ENCODE measurements around the gene B4GAT1.
"Not testable (repeated sequence)": the region's sequence is repeated elsewhere in the genome, so short reads cannot be mapped to it uniquely, and the experiment has no call there.

B4GAT1 gene

GRCh38 chr11:66347425-66348276, at the start of gene B4GAT1:
TSS of gene B4GAT1 (minus strand) at chr11:66347629. CDS start at chr11:66347545, 84 bp downstream.
- peak; percentile 64 to 72 for DNase-seq (ENCODE audit: low read depth in 2 of 2)

- DNase-seq (ENCODE audit: low read depth in 2 of 2), result no peak
Measured at GRCh38 chr11:66393954-66394353, 46.5 kb upstream of the B4GAT1 start.

- DNase-seq (ENCODE audit: low read depth in 2 of 2), result no peak
Measured at GRCh38 chr11:66391322-66391721, 43.9 kb upstream of the B4GAT1 start.

GRCh38 chr11:66388780-66389386, 41.5 kb upstream of the B4GAT1 start:
- DNase-seq (ENCODE audit: low read depth in 2 of 2), result peak; percentile 34 to 43

- peak; percentile 59 to 77 for DNase-seq (ENCODE audit: low read depth in 2 of 2)
Measured at GRCh38 chr11:66386171-66387069, 39.0 kb upstream of the B4GAT1 start.

- not testable (repeated sequence) for DNase-seq (ENCODE audit: low read depth in 2 of 2)
Measured at GRCh38 chr11:66384316-66384715, 36.9 kb upstream of the B4GAT1 start.

- DNase-seq (ENCODE audit: low read depth in 2 of 2), result not testable (repeated sequence)
Measured at GRCh38 chr11:66380264-66380663, 32.8 kb upstream of the B4GAT1 start.

GRCh38 chr11:66373690-66374287, 26.4 kb upstream of the B4GAT1 start:
- DNase-seq (ENCODE audit: low read depth in 2 of 2), result not testable (repeated sequence)

GRCh38 chr11:66373265-66373664, 25.8 kb upstream of the B4GAT1 start:
- DNase-seq (ENCODE audit: low read depth in 2 of 2), result no peak

- peak; percentile 37 to 54 for DNase-seq (ENCODE audit: low read depth in 2 of 2)
Measured at GRCh38 chr11:66371627-66372415, 24.4 kb upstream of the B4GAT1 start, which contains the start of gene SLC29A2. TSS of gene SLC29A2 (minus strand) at chr11:66371760. CDS start at chr11:66371591, 169 bp downstream.

GRCh38 chr11:66369073-66369894, 21.9 kb upstream of the B4GAT1 start:
- DNase-seq (ENCODE audit: low read depth in 2 of 2), result no peak

GRCh38 chr11:66368484-66368883, 21.1 kb upstream of the B4GAT1 start:
- no peak for DNase-seq (ENCODE audit: low read depth in 2 of 2)

GRCh38 chr11:66367561-66368312, 20.3 kb upstream of the B4GAT1 start:
- DNase-seq (ENCODE audit: low read depth in 2 of 2), result no peak

- DNase-seq (ENCODE audit: low read depth in 2 of 2), result no peak
Measured at GRCh38 chr11:66366844-66367477, 19.5 kb upstream of the B4GAT1 start.

- DNase-seq (ENCODE audit: low read depth in 2 of 2), result no peak
Measured at GRCh38 chr11:66365711-66366619, 18.5 kb upstream of the B4GAT1 start.

- DNase-seq (ENCODE audit: low read depth in 2 of 2), result no peak
Measured at GRCh38 chr11:66365166-66365565, 17.7 kb upstream of the B4GAT1 start.

GRCh38 chr11:66363805-66364535, 16.5 kb upstream of the B4GAT1 start:
- peak; percentile 26 to 74 for DNase-seq (ENCODE audit: low read depth in 2 of 2)
